Epithelial cell of umbilical artery (primary cell): ENCODE measurements around the gene DELE1. TPM values are rescaled to one million over a fixed set of nuclear protein-coding genes. Genes with fewer than 3 reads are reported as not detected.

Experiments
- total RNA-seq: library from RNA; depleted of rRNA; stranded (reverse); fragments of >200 nt; gene quantifications from 2 replicates; pipeline ENCODE4 v1.2.3, GENCODE V29; 2014

Gene DELE1
- 40.9 and 43.3 TPM in 2 replicates for total RNA-seq

GRCh38 chr5:141923448-141924313, at the start of gene DELE1:
Gene DELE1 (plus strand): TSS chr5:141923871. CDS start chr5:141923942, 71 bp downstream.

GRCh38 chr5:141878186-141878710, 45.4 kb upstream of the DELE1 start, which contains the start of gene PCDH1:
Gene PCDH1 (minus strand): TSS chr5:141878410. CDS start chr5:141878262, 148 bp downstream.

GRCh38 chr5:141958113-141958512, 34.4 kb downstream of the DELE1 start, which contains the start of gene PCDH12:
Gene PCDH12 (minus strand): TSS chr5:141958202. CDS start chr5:141957851, 351 bp downstream.

GRCh38 chr5:141968914-141969608, 45.4 kb downstream of the DELE1 start, which contains the start of gene RNF14:
Gene RNF14 (plus strand): TSS chr5:141969105. CDS start chr5:141973589, 4,484 bp downstream.

Other genes starting within 250 kb of the DELE1 start
- gene ARAP3, start 241.6 kb upstream of the DELE1 start, total RNA-seq: 28.4 and 55.2 TPM in 2 replicates
- 144 and 266 TPM in 2 replicates for gene PCDH1, start 45.5 kb upstream of the DELE1 start, total RNA-seq
- gene PCDH12, start 34.3 kb downstream of the DELE1 start, total RNA-seq: 20.5 and 32.1 TPM in 2 replicates
- 69.1 and 71.1 TPM in 2 replicates for gene RNF14, start 45.2 kb downstream of the DELE1 start, total RNA-seq
- gene GNPDA1, start 89.2 kb downstream of the DELE1 start, total RNA-seq: 46.8 and 77.8 TPM in 2 replicates
- gene NDFIP1, start 184.9 kb downstream of the DELE1 start, total RNA-seq: 30.5 and 87.4 TPM in 2 replicates